Choroid plexus epithelial cell (primary cell): ENCODE measurements around the gene TCP11L2.

Experiments
- DNase-seq: peaks from one replicate; pipeline ENCODE4 v3.0.0-alpha.2; 2010; ENCODE audit warnings: low read depth
- H3K4me3 ChIP-seq: 2 replicates; pipeline ENCODE4 v1.5.1; 2011; ENCODE audit warnings: low read depth, mild to moderate bottlenecking, control low read depth, low read length, moderate library complexity
- TF ChIP-seq, protein P1 (sequence below): conservative IDR thresholded peaks from 2 replicates; pipeline ENCODE4 v1.5.1; 2011; ENCODE audit warnings: low read depth, mild to moderate bottlenecking, control low read depth, inconsistent platforms, low read length, moderate library complexity

The TCP11L2 gene

DNA sequence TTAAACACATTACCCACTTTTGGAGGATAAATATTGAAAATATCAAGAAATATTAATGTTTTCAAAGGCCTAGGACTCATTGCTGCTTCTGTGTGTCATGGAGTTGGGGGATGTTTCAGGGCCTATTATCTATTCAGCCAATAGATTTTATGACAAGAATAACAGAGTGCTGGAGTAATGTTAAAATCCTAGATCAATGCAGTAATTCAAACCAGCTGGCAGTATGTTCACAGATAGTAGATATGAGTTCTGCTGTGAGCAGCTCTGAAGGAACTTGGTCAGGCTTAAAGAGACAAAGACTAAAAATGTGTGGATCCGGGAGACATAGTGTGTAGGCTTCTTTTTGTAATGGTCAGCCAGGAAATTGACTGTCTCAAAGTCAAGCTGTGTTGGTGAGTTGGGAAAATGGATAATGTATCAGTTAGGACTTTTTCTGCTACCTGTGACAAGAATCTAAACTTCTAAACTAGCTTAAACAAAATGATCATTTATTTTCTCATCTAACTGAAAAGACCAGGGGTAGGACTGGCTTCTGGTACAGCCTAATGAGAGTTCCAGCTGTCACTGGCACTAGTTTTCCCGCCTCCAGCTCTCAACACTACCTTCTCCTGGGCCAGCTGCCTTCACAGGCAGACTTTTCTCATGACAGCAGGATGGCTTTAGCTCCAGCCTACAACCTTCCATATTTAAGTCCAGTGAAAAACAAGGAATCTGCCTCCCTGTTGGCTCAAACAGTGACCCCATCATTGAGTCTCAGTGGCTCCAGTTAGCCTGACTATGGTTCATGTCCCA lies 38.7 kb downstream of the TCP11L2 start:
- TF ChIP-seq, protein P1, sequence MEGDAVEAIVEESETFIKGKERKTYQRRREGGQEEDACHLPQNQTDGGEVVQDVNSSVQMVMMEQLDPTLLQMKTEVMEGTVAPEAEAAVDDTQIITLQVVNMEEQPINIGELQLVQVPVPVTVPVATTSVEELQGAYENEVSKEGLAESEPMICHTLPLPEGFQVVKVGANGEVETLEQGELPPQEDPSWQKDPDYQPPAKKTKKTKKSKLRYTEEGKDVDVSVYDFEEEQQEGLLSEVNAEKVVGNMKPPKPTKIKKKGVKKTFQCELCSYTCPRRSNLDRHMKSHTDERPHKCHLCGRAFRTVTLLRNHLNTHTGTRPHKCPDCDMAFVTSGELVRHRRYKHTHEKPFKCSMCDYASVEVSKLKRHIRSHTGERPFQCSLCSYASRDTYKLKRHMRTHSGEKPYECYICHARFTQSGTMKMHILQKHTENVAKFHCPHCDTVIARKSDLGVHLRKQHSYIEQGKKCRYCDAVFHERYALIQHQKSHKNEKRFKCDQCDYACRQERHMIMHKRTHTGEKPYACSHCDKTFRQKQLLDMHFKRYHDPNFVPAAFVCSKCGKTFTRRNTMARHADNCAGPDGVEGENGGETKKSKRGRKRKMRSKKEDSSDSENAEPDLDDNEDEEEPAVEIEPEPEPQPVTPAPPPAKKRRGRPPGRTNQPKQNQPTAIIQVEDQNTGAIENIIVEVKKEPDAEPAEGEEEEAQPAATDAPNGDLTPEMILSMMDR = no peak
- DNase-seq = no peak
- no peak overlapping the region for H3K4me3 ChIP-seq

DNA sequence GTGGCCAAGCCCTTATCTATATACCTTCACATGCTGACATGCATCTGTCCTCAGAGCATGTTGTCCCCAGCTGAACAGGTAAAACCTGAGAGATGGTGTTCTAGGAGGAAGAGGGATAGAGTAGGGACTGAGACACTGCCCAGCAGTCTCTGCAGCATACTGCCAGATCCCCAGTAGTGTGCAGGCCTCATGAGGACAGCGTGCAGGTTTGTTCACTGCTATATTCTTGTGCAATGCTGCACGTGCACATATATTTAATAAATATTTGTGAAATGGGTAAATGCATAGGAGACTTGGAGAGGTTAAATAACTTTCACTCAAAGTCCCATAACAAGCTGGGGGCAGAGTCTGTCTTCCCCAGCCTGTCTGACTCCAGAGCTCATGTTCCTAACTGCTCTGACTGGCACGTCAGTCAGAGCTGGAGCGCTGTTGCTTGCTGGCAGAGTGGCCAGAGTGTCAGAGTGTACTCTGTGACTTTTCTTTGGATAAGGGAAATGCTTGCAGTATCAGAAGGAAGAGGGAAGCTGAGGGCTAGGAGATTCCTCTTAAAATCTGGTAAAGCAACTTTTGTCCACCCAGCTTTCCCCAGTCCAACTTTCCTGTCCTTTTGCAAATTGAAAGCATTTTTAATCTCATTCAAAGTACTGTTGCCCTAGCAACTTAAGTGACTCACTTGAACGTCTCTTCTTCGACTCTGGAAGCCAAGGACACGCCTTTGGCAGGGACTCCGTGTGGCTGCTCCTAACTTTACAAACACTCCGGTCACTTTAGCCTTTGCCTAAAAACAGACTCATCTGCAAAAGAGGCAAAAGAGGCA lies 40.1 kb downstream of the TCP11L2 start:
- no peak overlapping the region for H3K4me3 ChIP-seq
- TF ChIP-seq, protein P1 = no peak
- DNase-seq = peak; percentile 67

DNA sequence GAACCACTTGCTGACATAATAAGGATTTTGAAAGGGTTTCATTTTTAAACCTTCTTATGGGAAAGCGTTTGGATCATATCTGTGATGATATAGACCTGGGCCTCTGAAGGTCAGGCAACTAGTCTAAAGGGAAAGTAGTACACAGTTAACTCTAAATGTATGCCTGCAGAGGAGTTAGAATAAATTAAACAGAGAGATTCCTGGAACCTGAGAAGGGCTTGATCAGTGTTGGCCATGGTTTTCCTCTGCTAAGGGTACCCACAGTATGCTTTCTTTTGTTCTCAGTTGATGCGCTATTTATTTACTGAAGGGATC lies 40.6 kb downstream of the TCP11L2 start:
- TF ChIP-seq, protein P1 = no peak
- DNase-seq = no peak
- no peak overlapping the region for H3K4me3 ChIP-seq

DNA sequence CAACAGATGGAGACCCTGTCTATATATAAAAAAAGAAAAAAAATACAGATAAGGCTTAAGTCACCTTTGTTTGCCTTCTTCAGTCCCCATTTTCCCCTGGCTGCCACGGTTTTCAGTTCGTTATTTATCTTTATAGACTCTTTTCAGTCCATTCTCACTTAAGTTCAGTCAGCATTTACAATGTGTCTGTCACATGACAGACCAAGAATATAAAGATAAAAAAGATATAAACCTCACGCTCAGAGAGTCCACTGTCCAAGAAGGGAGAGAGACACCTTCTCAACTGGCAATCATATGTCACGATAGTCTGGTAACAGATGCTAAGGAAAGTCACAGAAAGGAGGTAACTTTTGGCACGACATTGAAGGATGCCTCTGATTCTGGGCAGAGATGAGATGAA lies 41.6 kb downstream of the TCP11L2 start:
- DNase-seq = no peak
- TF ChIP-seq, protein P1 = no peak
- H3K4me3 ChIP-seq = no peak overlapping the region

DNA sequence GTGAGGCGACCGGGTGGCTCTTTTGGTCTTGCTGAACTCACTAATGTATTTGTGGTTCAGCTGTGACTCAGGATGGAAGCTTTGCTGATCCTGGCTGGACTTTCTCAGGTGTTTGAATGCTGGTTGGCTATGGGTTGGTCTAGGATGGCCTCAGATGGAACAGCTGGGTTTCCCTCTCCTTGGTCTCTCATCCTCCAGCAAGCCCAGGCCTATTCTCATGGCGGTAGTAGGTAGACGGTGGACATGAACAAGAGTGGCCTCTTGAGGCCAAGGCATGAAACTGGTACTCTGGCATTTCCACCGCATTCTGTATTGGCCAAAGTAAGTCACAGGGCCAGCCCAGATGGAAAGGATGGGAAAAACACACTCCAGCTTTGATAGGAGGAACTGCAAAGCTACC lies 43.2 kb downstream of the TCP11L2 start:
- no peak overlapping the region for H3K4me3 ChIP-seq
- TF ChIP-seq, protein P1 = peak; percentile 70
- DNase-seq = peak; percentile 81

DNA sequence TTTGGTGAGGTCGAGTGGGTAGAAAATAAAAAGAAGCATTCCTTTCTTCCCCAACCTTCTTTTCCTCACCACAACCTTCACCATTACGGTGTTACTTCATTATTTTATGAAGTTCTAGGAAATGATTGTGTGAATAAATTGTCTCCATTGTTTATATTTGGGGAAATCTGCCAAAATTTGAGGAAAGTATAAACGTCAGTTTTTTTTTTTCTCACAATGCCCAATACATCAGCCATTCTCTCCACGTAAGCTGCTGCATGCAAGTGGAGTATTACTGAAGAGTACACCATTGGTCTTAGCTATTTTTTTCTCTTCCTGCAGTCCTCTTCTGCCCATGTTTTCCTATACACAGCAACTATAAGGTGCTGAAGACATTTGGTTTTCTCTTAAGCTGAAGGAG lies 45.9 kb downstream of the TCP11L2 start:
- DNase-seq = no peak
- no peak overlapping the region for H3K4me3 ChIP-seq

More for the DNA sequence above, 45.9 kb downstream of the TCP11L2 start:
- TF ChIP-seq, protein P1 = no peak
